ENCODE data around the gene HCRTR1.

Gene HCRTR1

DNA sequence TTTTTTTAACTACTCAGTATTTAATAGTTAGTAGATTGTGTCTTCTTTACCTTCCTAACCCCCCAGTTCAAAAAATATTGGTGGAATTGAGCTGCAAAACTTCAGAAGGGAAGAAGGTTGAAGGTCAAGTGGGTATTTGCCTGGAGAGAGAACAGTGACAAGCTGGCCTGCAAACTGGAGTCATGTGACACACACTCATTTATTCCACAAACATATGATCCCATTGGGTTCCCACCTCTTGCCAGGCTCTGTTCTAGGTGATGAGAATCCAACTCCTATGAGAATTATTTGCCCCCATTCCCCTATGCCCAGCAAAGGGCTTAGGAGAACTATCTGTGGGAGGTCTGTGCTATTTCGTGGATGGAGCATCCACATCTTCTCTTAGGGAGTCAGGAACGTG lies 30.7 kb downstream of the HCRTR1 start:
- ChIA-PET POLR2A (ENCODE audit: low non-redundant PET) (interaction anchor here (0.7 kb wide), 1 partner anchor 740 kb away, joined by 10 read pairs; no protein-coding TSS in a partner anchor), CTCF (interaction anchor here (0.5 to 0.6 kb wide), 3 partner anchors 68 to 151 kb away, joined by 3 to 4 read pairs (median 3); no protein-coding TSS in a partner anchor)
- peak overlapping the region; percentile 8; the same call in 1 of the 2 replicates for H3K27ac ChIP-seq
- DNase-seq (ENCODE audit: low spot score) = no peak
- TF ChIP-seq, protein P1, sequence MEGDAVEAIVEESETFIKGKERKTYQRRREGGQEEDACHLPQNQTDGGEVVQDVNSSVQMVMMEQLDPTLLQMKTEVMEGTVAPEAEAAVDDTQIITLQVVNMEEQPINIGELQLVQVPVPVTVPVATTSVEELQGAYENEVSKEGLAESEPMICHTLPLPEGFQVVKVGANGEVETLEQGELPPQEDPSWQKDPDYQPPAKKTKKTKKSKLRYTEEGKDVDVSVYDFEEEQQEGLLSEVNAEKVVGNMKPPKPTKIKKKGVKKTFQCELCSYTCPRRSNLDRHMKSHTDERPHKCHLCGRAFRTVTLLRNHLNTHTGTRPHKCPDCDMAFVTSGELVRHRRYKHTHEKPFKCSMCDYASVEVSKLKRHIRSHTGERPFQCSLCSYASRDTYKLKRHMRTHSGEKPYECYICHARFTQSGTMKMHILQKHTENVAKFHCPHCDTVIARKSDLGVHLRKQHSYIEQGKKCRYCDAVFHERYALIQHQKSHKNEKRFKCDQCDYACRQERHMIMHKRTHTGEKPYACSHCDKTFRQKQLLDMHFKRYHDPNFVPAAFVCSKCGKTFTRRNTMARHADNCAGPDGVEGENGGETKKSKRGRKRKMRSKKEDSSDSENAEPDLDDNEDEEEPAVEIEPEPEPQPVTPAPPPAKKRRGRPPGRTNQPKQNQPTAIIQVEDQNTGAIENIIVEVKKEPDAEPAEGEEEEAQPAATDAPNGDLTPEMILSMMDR (conservative IDR thresholded peaks at IDR 0.05; ENCODE audit: low read depth) = no peak

DNA sequence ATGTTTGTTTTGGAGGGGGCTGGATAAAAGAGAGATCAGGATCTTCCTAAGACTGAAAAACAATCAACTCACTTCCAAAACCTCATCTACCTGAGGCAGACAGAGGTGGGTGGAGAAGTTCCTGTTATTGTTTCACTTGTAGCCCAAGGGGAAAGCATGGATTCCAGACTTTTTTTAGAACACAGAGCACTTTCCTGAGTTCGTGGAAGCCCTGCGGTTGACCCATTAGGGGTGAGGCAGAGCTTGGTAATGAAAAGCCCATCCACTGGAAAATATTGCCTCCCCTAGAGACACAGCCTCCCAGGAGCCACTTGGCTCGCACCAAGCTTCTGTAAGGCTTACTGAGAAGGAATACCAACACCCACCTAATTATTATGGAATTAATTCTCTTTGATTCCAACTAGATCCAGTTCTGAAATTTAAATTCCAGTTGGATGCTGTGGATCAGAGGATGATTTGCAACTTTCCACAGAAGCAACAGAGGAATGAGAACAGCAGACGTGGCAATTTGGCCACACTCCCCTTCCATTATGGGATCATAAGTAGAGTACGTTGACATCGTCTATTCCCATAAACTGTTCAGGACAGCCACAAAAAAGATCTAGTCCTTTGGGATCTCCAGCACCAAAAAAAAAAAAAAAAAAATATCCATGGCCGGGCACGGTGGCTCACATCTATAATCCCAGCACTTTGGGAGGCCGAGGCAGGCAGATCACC lies 31.3 kb downstream of the HCRTR1 start:
- DNase-seq (ENCODE audit: low spot score) = no peak
- TF ChIP-seq, protein P1 (conservative IDR thresholded peaks at IDR 0.05; ENCODE audit: low read depth) = no peak
- CTCF ChIA-PET = interaction anchor here (0.5 kb wide), 1 partner anchor 84 kb away, joined by 3 read pairs; no protein-coding TSS in a partner anchor
- POLR2A ChIA-PET (ENCODE audit: low non-redundant PET) = interaction anchor here (0.7 kb wide), 1 partner anchor 739 kb away, joined by 10 read pairs; no protein-coding TSS in a partner anchor
- H3K27ac ChIP-seq = peak overlapping the region; percentile 8; the same call in 1 of the 2 replicates

DNA sequence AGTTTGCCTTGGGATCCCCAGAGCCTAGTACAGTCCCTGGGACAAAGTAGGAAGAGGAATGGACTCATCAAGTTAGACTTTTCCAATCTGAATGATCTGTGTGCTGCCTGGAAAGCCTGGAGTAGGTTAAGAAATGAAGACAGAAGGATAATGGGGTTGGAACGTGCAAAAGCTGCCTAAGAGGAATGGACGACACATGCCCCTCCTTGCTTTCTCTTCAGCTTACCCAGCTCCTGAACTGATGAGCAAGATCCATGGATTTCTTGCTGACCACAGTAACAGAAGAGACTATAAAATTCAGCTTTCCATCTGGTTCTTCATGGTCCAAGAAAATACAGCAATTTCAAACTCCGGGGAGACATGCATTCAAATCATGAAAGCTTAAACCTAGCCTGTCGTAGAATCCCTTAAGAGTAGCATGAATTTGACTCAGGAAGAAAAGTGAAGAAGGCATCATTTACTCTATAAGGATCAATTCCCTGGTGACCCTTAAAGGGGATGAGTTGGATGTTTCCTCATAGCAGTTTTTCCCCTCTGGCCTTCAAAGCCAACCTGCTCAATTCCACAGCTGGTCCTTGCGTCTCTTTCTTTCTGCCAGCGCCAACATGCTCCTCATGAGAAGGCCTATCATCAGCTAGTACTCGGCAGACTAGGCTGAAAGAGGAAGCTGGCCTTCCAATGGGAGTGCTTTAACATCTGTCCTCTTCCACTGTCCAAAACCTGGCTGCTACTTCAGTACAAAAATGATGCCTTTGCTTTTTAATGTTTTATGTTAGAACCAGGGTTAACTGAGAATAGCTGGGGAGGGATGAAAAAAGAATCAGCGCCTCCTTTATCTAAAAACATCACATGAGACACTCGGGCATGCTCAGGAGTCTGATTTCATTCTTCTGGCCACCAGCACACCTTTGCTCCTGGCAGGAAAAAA lies 32.9 kb downstream of the HCRTR1 start:
- CTCF ChIA-PET = interaction anchor here (0.6 to 1.1 kb wide), 3 partner anchors 16 to 1528 kb away, joined by 3 to 4 read pairs (median 3); no protein-coding TSS in a partner anchor
- TF ChIP-seq, protein P1 (conservative IDR thresholded peaks at IDR 0.05; ENCODE audit: low read depth) = no peak
- no peak overlapping the region for H3K27ac ChIP-seq
- POLR2A ChIA-PET (ENCODE audit: low non-redundant PET) = no interaction called here
- DNase-seq (ENCODE audit: low spot score) = no peak

GRCh38 chr1:31651089-31651420 lies 33.6 kb downstream of the HCRTR1 start:
- TF ChIP-seq, protein P1 (conservative IDR thresholded peaks at IDR 0.05; ENCODE audit: low read depth) = no peak
- ChIA-PET POLR2A (ENCODE audit: low non-redundant PET) (no interaction called here), CTCF (interaction anchor here (0.7 to 1.1 kb wide), 2 partner anchors 95 to 1527 kb away, joined by 3 read pairs; no protein-coding TSS in a partner anchor)
- no peak for DNase-seq (ENCODE audit: low spot score)
- no peak overlapping the region for H3K27ac ChIP-seq

DNA sequence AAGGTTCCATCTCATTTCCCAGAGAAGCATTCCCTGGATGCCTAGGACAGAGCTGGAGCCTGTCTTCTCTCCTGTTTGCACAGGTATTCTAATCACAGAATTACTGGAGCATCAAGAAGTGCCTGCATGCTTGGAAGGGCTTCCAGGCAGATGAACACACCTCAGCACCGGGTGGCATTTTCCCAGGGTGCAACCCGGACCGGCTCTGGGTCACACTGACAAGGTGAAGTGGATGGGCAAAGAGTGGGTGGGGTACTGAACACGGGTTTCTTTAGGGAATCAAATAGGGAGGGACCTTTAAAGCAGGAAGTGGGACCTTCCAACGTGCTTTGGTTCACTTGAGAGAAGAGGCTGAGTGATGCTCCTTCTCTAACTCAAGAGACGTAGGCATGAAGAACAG lies 34.3 kb downstream of the HCRTR1 start:
- CTCF ChIA-PET = interaction anchor here (0.7 to 1.4 kb wide), 2 partner anchors 28 to 1526 kb away, joined by 3 to 4 read pairs; no protein-coding TSS in a partner anchor
- TF ChIP-seq, protein P1 (conservative IDR thresholded peaks at IDR 0.05; ENCODE audit: low read depth) = no peak
- H3K27ac ChIP-seq = peak overlapping the region; percentile 48
- DNase-seq (ENCODE audit: low spot score) = no peak
- POLR2A ChIA-PET (ENCODE audit: low non-redundant PET) = no interaction called here

DNA sequence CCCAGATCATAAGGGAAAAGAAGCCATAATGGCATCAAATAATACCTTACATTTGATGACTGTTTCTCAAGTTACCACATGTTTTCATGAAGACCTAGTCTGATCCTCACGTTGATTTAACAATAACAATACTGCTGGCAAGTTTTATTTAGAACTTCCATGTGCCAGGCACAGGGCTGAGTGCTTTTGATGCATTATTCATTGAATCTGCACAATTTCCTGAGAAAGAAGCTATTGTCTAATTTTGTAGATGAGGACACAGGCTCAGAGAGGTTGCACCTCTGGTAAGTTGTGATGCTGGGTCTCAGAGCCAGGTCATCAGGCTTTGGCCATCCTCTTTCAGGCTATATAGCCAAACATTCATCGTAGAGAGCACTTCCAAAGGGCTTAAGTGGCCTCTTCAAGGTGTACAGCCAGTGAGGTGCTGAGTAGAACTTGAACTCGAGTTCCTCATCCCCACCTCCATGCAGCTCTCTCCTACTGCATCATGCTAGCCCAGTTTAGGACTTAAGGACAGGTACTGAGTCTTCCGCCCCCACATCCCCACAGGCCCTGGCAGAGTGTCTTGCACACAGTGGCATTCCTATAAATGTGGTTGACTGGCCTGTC lies 35.5 kb downstream of the HCRTR1 start:
- no peak overlapping the region; the same call in 1 of the 2 replicates for H3K27ac ChIP-seq
- TF ChIP-seq, protein P1 (conservative IDR thresholded peaks at IDR 0.05; ENCODE audit: low read depth) = no peak
- ChIA-PET POLR2A (ENCODE audit: low non-redundant PET) (no interaction called here), CTCF (interaction anchor here (1.4 kb wide), 1 partner anchor 27 kb away, joined by 4 read pairs; no protein-coding TSS in a partner anchor)
- DNase-seq (ENCODE audit: low spot score) = no peak
